GM18867 (cell line): Measurements from ENCODE around the gene CTNNA2.

Source experiments
- ATAC-seq: cut with Tn5 transposase; IDR thresholded peaks from one replicate; pipeline ENCODE4 v1.9.1; 2021; ENCODE audit warnings: mild to moderate bottlenecking, moderate library complexity; ENCODE audit not compliant: unreplicated experiment

CTNNA2 gene

GRCh38 chr2:79971807-79972206, 459.0 kb downstream of the CTNNA2 start:
- no peak for ATAC-seq

GRCh38 chr2:79972661-79973060, 459.8 kb downstream of the CTNNA2 start:
- no peak for ATAC-seq

- no peak for ATAC-seq
Observed at GRCh38 chr2:79975791-79976565, 463.1 kb downstream of the CTNNA2 start.

- ATAC-seq, result no peak
Observed at GRCh38 chr2:79977792-79978191, 464.9 kb downstream of the CTNNA2 start.

- no peak for ATAC-seq
Observed at GRCh38 chr2:79980116-79980515, 467.3 kb downstream of the CTNNA2 start.

GRCh38 chr2:79980816-79981215, 468.0 kb downstream of the CTNNA2 start:
- ATAC-seq, result no peak

- ATAC-seq, result no peak
Observed at GRCh38 chr2:79981316-79981715, 468.5 kb downstream of the CTNNA2 start.

GRCh38 chr2:79982445-79982844, 469.6 kb downstream of the CTNNA2 start:
- ATAC-seq, result peak; percentile 77

GRCh38 chr2:79984476-79984875, 471.6 kb downstream of the CTNNA2 start:
- no peak for ATAC-seq

GRCh38 chr2:79985145-79985544, 472.3 kb downstream of the CTNNA2 start:
- ATAC-seq, result no peak

- ATAC-seq, result no peak
Observed at GRCh38 chr2:79985571-79985970, 472.7 kb downstream of the CTNNA2 start.

GRCh38 chr2:79993144-79993543, 480.3 kb downstream of the CTNNA2 start:
- no peak for ATAC-seq

- no peak for ATAC-seq
Observed at GRCh38 chr2:79994161-79994560, 481.3 kb downstream of the CTNNA2 start.

GRCh38 chr2:79994965-79995364, 482.1 kb downstream of the CTNNA2 start:
- no peak for ATAC-seq

- ATAC-seq, result no peak
Observed at GRCh38 chr2:79996709-79997108, 483.9 kb downstream of the CTNNA2 start.

- ATAC-seq, result no peak
Observed at GRCh38 chr2:80001701-80002101, 488.9 kb downstream of the CTNNA2 start.

GRCh38 chr2:80002112-80002511, 489.3 kb downstream of the CTNNA2 start:
- no peak for ATAC-seq

GRCh38 chr2:80002568-80003157, 489.8 kb downstream of the CTNNA2 start:
- no peak for ATAC-seq

GRCh38 chr2:80007777-80008503, 495.1 kb downstream of the CTNNA2 start:
- no peak for ATAC-seq

- ATAC-seq, result no peak
Observed at GRCh38 chr2:80008596-80008995, 495.7 kb downstream of the CTNNA2 start.

GRCh38 chr2:80009211-80009610, 496.4 kb downstream of the CTNNA2 start:
- ATAC-seq, result no peak

- no peak for ATAC-seq
Observed at GRCh38 chr2:80012061-80012460, 499.2 kb downstream of the CTNNA2 start.
